ENCODE data around the gene UBQLN4. TPM values are rescaled to one million over a fixed set of nuclear protein-coding genes. Genes with fewer than 3 reads are reported as not detected.

Gene UBQLN4
- total and polyA plus RNA-seq, 9 of the 15 experiments (the other 6 are each of a cell fraction or from before 2014, with no cell fraction given) = 13.5 to 65.5 (median 37.0) TPM

GRCh38 chr1:156078728-156079127, 25.1 kb upstream of the UBQLN4 start:
- DNase-seq (ENCODE audit: extremely low read depth in 1 of 4, low spot score in 3 of 4) = no peak
- Histone ChIP-seq H3K79me2 (ENCODE audit: control insufficient read depth, insufficient read depth, low read length) (peaks cover 15% of the 10 kb centered on the region), H3K36me3 (ENCODE audit: control insufficient read depth, insufficient read depth, low read length) (peaks cover 25% of the 10 kb centered on the region; the same call in 1 of the 3 replicates), H3K4me1 (replicated peaks in 1 of 2; ENCODE audit: control insufficient read depth in 2 of 2, insufficient read depth in 2 of 2, low read length in 2 of 2) (peaks cover 19 to 43% of the 10 kb centered on the region in 2 experiments), H3K27ac (ENCODE audit: extremely low read depth, low read depth, low read length) (no peak overlapping the region), H3K9me3 (replicated peaks; ENCODE audit: control insufficient read depth, insufficient read depth, low read depth, low read length) (no peaks in the 10 kb centered on the region), H3K9me1 (ENCODE audit: control insufficient read depth, insufficient read depth, low read length) (peaks cover 2% of the 10 kb centered on the region), H3K4me2 (ENCODE audit: insufficient read depth, low read length) (no peak overlapping the region), H3K9ac (ENCODE audit: insufficient read depth in 1 of 2, low read depth in 2 of 2, low read length in 2 of 2) (peak overlapping the region in 1 of 2 experiments; percentile 22; a peak in 1 of 4 replicates), H2AFZ (ENCODE audit: low read depth, low read length) (no peak overlapping the region), H3K27me3 (ENCODE audit: control insufficient read depth in 2 of 2, insufficient read depth in 2 of 2, low read length in 2 of 2) (no peaks in the 10 kb centered on the region), H3K4me3 (no peak overlapping the region), H4K20me1 (replicated peaks; ENCODE audit: control insufficient read depth, insufficient read depth, low read length) (no peaks in the 10 kb centered on the region)
- no TSS peak for BruUV-seq (replicated peaks)
- intact Hi-C loops (cut with micrococcal nuclease) = no loop called here
- no peak for ATAC-seq
- 69% methylated on average over 5 of the region's 5 CpGs for WGBS (ENCODE audit: insufficient coverage, low coverage, missing lambda C conversion rate)
- ChIA-PET CTCF (ENCODE audit: low intra/inter-chr PET ratio) (no interaction called here), POLR2A (interaction anchor here (0.6 to 1.2 kb wide), 4 partner anchors 9 to 147 kb away, joined by 3 read pairs; no protein-coding TSS in a partner anchor)
- in situ Hi-C loops (cut with MboI) = no loop called here
- FAIRE-seq = no peak
- TF ChIP-seq MYNN (IDR thresholded peaks at IDR 0.05) (no peak), MYNN (CRISPR knock-in tag; IDR thresholded peaks at IDR 0.05) (no peak), SREBF1 (IDR thresholded peaks at IDR 0.05; ENCODE audit: borderline replicate concordance, low read depth, low read length) (no peak), MXI1 (IDR thresholded peaks at IDR 0.05; ENCODE audit: low read depth, low read length) (no peak)

- Histone ChIP-seq H3K27me3 (ENCODE audit: control insufficient read depth in 2 of 2, insufficient read depth in 2 of 2, low read length in 2 of 2) (no peaks in the 10 kb centered on the region), H3K4me1 (replicated peaks in 1 of 2; ENCODE audit: control insufficient read depth in 2 of 2, insufficient read depth in 2 of 2, low read length in 2 of 2) (peaks cover 17 to 31% of the 10 kb centered on the region in 2 experiments; a peak in 4 of 5 replicates), H3K4me3 (no peak overlapping the region), H3K36me3 (ENCODE audit: control insufficient read depth, insufficient read depth, low read length) (peaks cover 25% of the 10 kb centered on the region; the same call in 1 of the 3 replicates), H3K9me3 (replicated peaks; ENCODE audit: control insufficient read depth, insufficient read depth, low read depth, low read length) (no peaks in the 10 kb centered on the region), H3K9ac (ENCODE audit: insufficient read depth in 1 of 2, low read depth in 2 of 2, low read length in 2 of 2) (no peak overlapping the region), H3K79me2 (ENCODE audit: control insufficient read depth, insufficient read depth, low read length) (peaks cover 15% of the 10 kb centered on the region), H2AFZ (ENCODE audit: low read depth, low read length) (no peak overlapping the region), H3K4me2 (ENCODE audit: insufficient read depth, low read length) (no peak overlapping the region), H4K20me1 (replicated peaks; ENCODE audit: control insufficient read depth, insufficient read depth, low read length) (no peaks in the 10 kb centered on the region), H3K9me1 (ENCODE audit: control insufficient read depth, insufficient read depth, low read length) (peaks cover 2% of the 10 kb centered on the region), H3K27ac (ENCODE audit: extremely low read depth, low read depth, low read length) (no peak overlapping the region)
- WGBS (ENCODE audit: insufficient coverage, low coverage, missing lambda C conversion rate) = 95% methylated on average over 18 of the region's 19 CpGs
- BruUV-seq (replicated peaks) = no TSS peak
- in situ Hi-C loops (cut with MboI) (no loop called here), intact Hi-C loops (cut with micrococcal nuclease) (no loop called here)
- no peak for FAIRE-seq
- POLR2A ChIA-PET = interaction anchor here (0.6 kb wide), 1 partner anchor 163 kb away, joined by 3 read pairs; no protein-coding TSS in a partner anchor
- DNase-seq (ENCODE audit: extremely low read depth in 1 of 4, low spot score in 3 of 4) = no peak
- CTCF ChIA-PET (ENCODE audit: low intra/inter-chr PET ratio) = no interaction called here
- ATAC-seq = no peak
- no peak for TF ChIP-seq TEAD4 (IDR thresholded peaks at IDR 0.05; ENCODE audit: low read length)
- no peak for TF ChIP-seq TEAD4 (CRISPR knock-in tag; IDR thresholded peaks at IDR 0.05; ENCODE audit: borderline replicate concordance)
- no peak for TF ChIP-seq ZNF174 (CRISPR knock-in tag; IDR thresholded peaks at IDR 0.05)
- TF ChIP-seq THRB (CRISPR knock-in tag; conservative IDR thresholded peaks at IDR 0.05) = no peak
- no peak for TF ChIP-seq NFATC3 (IDR thresholded peaks at IDR 0.05)
- TF ChIP-seq PYGO2 (tag; IDR thresholded peaks at IDR 0.05) = no peak
- TF ChIP-seq BRCA1 (IDR thresholded peaks at IDR 0.05) = no peak
- TF ChIP-seq BRCA1 (CRISPR knock-in tag; IDR thresholded peaks at IDR 0.05) = no peak
- no peak for TF ChIP-seq ZNF184 (CRISPR knock-in tag; IDR thresholded peaks at IDR 0.05)
- TF ChIP-seq NEUROD1 (IDR thresholded peaks at IDR 0.05; ENCODE audit: borderline replicate concordance, low read depth, low read length, partially characterized antibody) = no peak
- no peak for TF ChIP-seq FOXM1 (IDR thresholded peaks at IDR 0.05; ENCODE audit: low read depth)
- no peak for TF ChIP-seq FOXM1 (CRISPR knock-in tag; IDR thresholded peaks at IDR 0.05; ENCODE audit: low read depth)
- TF ChIP-seq RFX1 (IDR thresholded peaks at IDR 0.05) = no peak
Observed at GRCh38 chr1:156077430-156077760, 23.8 kb upstream of the UBQLN4 start.
